H9 (cell line): ENCODE measurements around the gene HSPG2. TPM values are rescaled to one million over a fixed set of nuclear protein-coding genes. Genes with fewer than 3 reads are reported as not detected.

ENCODE experiments used
- DNase-seq: peaks from one replicate; pipeline ENCODE4 v3.0.0-alpha.2; 2017
- H2AFZ ChIP-seq: one replicate; pipeline ENCODE4 v1.6.1; 2013; ENCODE audit warnings: mild to moderate bottlenecking, low read length, control low read depth, moderate library complexity
- H2AK5ac ChIP-seq: 2 replicates; pipeline ENCODE4 v1.6.1; 2013; ENCODE audit warnings: low read length, control low read depth, mixed read lengths; ENCODE audit not compliant: insufficient read length
- H2BK120ac ChIP-seq: one replicate; pipeline ENCODE4 v1.6.1; 2013; ENCODE audit warnings: low read depth, mild to moderate bottlenecking, low read length, control low read depth, inconsistent platforms; ENCODE audit not compliant: poor library complexity, severe bottlenecking
- H2BK12ac ChIP-seq: 2 replicates; pipeline ENCODE4 v1.6.1; 2013; ENCODE audit warnings: low read length, control low read depth, mixed read lengths, low read depth; ENCODE audit not compliant: insufficient read length
- H2BK15ac ChIP-seq: 2 replicates; pipeline ENCODE4 v1.6.1; 2013; ENCODE audit warnings: low read depth, low read length, control low read depth
- H2BK20ac ChIP-seq: one replicate; pipeline ENCODE4 v1.6.1; 2013; ENCODE audit warnings: low read depth, mild to moderate bottlenecking, low read length, control low read depth, inconsistent platforms; ENCODE audit not compliant: poor library complexity, severe bottlenecking
- H2BK5ac ChIP-seq: 2 replicates; pipeline ENCODE4 v1.6.1; 2013; ENCODE audit warnings: low read length, control low read depth, mixed read lengths; ENCODE audit not compliant: insufficient read length
- H3K14ac ChIP-seq: 2 replicates; pipeline ENCODE4 v1.6.1; 2013; ENCODE audit warnings: low read length, control low read depth; ENCODE audit not compliant: insufficient read depth
- H3K18ac ChIP-seq: 2 replicates; pipeline ENCODE4 v1.6.1; 2013; ENCODE audit warnings: low read depth, mild to moderate bottlenecking, mixed read lengths, low read length, control low read depth; ENCODE audit not compliant: insufficient read length
- H3K23ac ChIP-seq: 2 replicates; pipeline ENCODE4 v1.6.1; 2013; ENCODE audit warnings: low read length, control low read depth, mixed read lengths, low read depth; ENCODE audit not compliant: insufficient read length
- H3K23me2 ChIP-seq: 2 replicates; pipeline ENCODE4 v1.6.1; 2013; ENCODE audit warnings: low read depth, mild to moderate bottlenecking, mixed read lengths, low read length, control low read depth; ENCODE audit not compliant: insufficient read length, poor library complexity, severe bottlenecking
- H3K27ac ChIP-seq: 2 replicates; pipeline ENCODE4 v1.5.1; 2013; ENCODE audit warnings: low read length, control low read depth, mixed read lengths, low read depth; ENCODE audit not compliant: insufficient read length
- H3K27me3 ChIP-seq: 2 replicates; pipeline ENCODE4 v1.6.1; 2013; ENCODE audit warnings: low read length, control low read depth, inconsistent platforms; ENCODE audit not compliant: insufficient read depth
- H3K4ac ChIP-seq: 2 replicates; pipeline ENCODE4 v1.6.1; 2013; ENCODE audit warnings: low read depth, mild to moderate bottlenecking, control low read depth, inconsistent platforms, low read length, moderate library complexity
- H3K4me1 ChIP-seq: 2 replicates; pipeline ENCODE4 v1.6.1; 2013; ENCODE audit warnings: low read length, control low read depth, inconsistent platforms; ENCODE audit not compliant: insufficient read depth
- H3K4me2 ChIP-seq: 2 replicates; pipeline ENCODE4 v1.6.1; 2013; ENCODE audit warnings: low read length, control low read depth, mixed read lengths; ENCODE audit not compliant: insufficient read length, insufficient read depth
- H3K56ac ChIP-seq: 2 replicates; pipeline ENCODE4 v1.6.1; 2013; ENCODE audit warnings: low read depth, mild to moderate bottlenecking, mixed read lengths, low read length, control low read depth; ENCODE audit not compliant: insufficient read length
- H3K79me1 ChIP-seq: 2 replicates; pipeline ENCODE4 v1.6.1; 2013; ENCODE audit warnings: low read depth, mild to moderate bottlenecking, moderate library complexity, low read length, control low read depth, inconsistent platforms; ENCODE audit not compliant: insufficient read depth, poor library complexity, severe bottlenecking
- H3K79me2 ChIP-seq: 2 replicates; pipeline ENCODE4 v1.6.1; 2013; ENCODE audit warnings: low read length, control low read depth, inconsistent platforms; ENCODE audit not compliant: insufficient read depth
- H3K9ac ChIP-seq: 2 replicates; pipeline ENCODE4 v1.6.1; 2013; ENCODE audit warnings: low read length, control low read depth, mixed read lengths; ENCODE audit not compliant: insufficient read length; ENCODE audit errors: extremely low read depth
- H3K9me3 ChIP-seq: one replicate; pipeline ENCODE4 v1.6.1; 2013; ENCODE audit warnings: low read depth, low read length, inconsistent platforms; ENCODE audit not compliant: control insufficient read depth
- H3T11ph ChIP-seq: one replicate; pipeline ENCODE4 v1.6.1; 2013; ENCODE audit warnings: mild to moderate bottlenecking, low read length, control low read depth, inconsistent platforms
- H4K20me1 ChIP-seq: one replicate; pipeline ENCODE4 v1.6.1; 2013; ENCODE audit not compliant: control insufficient read depth, insufficient read length, insufficient read depth
- H4K5ac ChIP-seq: 2 replicates; pipeline ENCODE4 v1.6.1; 2013; ENCODE audit warnings: low read depth, mild to moderate bottlenecking, mixed read lengths, low read length, control low read depth; ENCODE audit not compliant: insufficient read length
- H4K8ac ChIP-seq: replicated peaks from 2 replicates; pipeline ENCODE4 v1.6.1; 2013; ENCODE audit warnings: low read length, control low read depth, mixed read lengths, low read depth; ENCODE audit not compliant: insufficient read length
- H4K91ac ChIP-seq: 2 replicates; pipeline ENCODE4 v1.6.1; 2013; ENCODE audit warnings: low read depth, mild to moderate bottlenecking, moderate library complexity, mixed read lengths, low read length, control low read depth; ENCODE audit not compliant: insufficient read length
- H3K27ac Mint-ChIP-seq, 3 experiments: 2 replicates in 2 of 3; 3 replicates in 1 of 3; pipeline ENCODE4 v1.8.0; 2020 to 2021; ENCODE audit warnings: mixed read lengths in 3 of 3, mild to moderate bottlenecking in 1 of 3, moderate library complexity in 1 of 3
- H3K27me3 Mint-ChIP-seq: 2 replicates; pipeline ENCODE4 v1.8.0; 2021; ENCODE audit warnings: low read depth, mild to moderate bottlenecking, moderate library complexity, mixed read lengths
- H3K36me3 Mint-ChIP-seq, 3 experiments: 2 replicates in 2 of 3; 3 replicates in 1 of 3; pipeline ENCODE4 v1.8.0; 2020 to 2021; ENCODE audit warnings: low read depth in 3 of 3, mixed read lengths in 3 of 3; ENCODE audit not compliant: insufficient read depth in 1 of 3
- H3K4me1 Mint-ChIP-seq, 2 experiments: 2 replicates each; pipeline ENCODE4 v1.8.0; 2020; ENCODE audit warnings: mixed read lengths in 2 of 2
- H3K4me3 Mint-ChIP-seq, 2 experiments: 2 replicates in 1 of 2; 3 replicates in 1 of 2; pipeline ENCODE4 v1.8.0; 2020 to 2021; ENCODE audit warnings: mild to moderate bottlenecking in 2 of 2, mixed read lengths in 2 of 2, moderate library complexity in 1 of 2
- H3K9me3 Mint-ChIP-seq, 2 experiments: 2 replicates in 1 of 2; 3 replicates in 1 of 2; pipeline ENCODE4 v1.8.0; 2020; ENCODE audit warnings: mild to moderate bottlenecking in 2 of 2, mixed read lengths in 2 of 2, moderate library complexity in 1 of 2
- WGBS: extraction: QIAGEN DNeasy Blood & Tissue Kit; methylation state at CpG from one replicate; pipeline ENCODE4 v1.1.7; 2013; ENCODE audit warnings: missing lambda C conversion rate, low lambda C conversion rate, mixed read lengths; ENCODE audit not compliant: insufficient read length; ENCODE audit errors: extremely low coverage; 5-methylcytosine and 5-hydroxymethylcytosine counted together
- total RNA-seq: library from RNA; stranded (reverse); gene quantifications from 2 replicates; pipeline ENCODE4 v1.2.1, GENCODE V29; 2021
- TF ChIP-seq, protein P1 (sequence below): fragments of 200-600 bp; sonication (generic); conservative IDR thresholded peaks from 3 replicates; pipeline ENCODE4 v1.8.0; 2021; ENCODE audit warnings: antibody characterized with exemption, mild to moderate bottlenecking

Gene HSPG2
- total RNA-seq, 1 experiment from 2014 or later: 90.0 TPM

DNA sequence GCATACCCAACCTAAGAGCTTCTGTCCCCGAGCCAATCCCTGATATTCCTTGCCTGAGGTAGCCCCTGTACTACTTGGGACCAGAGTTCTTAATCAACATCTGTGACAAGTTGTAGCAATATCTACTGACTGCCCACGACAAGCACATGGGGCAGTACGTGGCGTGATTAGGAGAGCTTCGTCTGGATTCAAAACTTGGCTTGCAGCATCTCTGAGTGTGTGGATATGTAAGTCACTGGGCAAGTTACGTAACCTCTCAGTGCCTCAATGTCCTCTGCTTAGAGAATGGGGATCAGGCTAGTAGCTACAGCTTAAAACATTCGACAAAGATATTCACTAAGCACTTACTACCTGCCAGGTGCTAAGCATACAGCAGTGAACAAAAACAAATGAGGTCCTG is 5.0 kb downstream of the HSPG2 start:
- Histone ChIP-seq H3K9me3 (no peaks in the 10 kb centered on the region), H3K4me1 (peaks cover 7% of the 10 kb centered on the region; the same call in 1 of the 2 replicates), H3K27me3 (no peaks in the 10 kb centered on the region), H3K14ac (no peak overlapping the region), H4K8ac (no peak overlapping the region), H4K91ac (no peak overlapping the region), H3K23ac (no peak overlapping the region), H3K27ac (no peak overlapping the region), H2BK20ac (no peak overlapping the region), H3K23me2 (peaks cover 10% of the 10 kb centered on the region), H2BK12ac (no peak overlapping the region), H3K79me2 (peaks cover 6% of the 10 kb centered on the region; the same call in 1 of the 2 replicates), H3K56ac (no peak overlapping the region), H3K9ac (no peak overlapping the region), H2BK120ac (no peak overlapping the region), H3K4ac (no peak overlapping the region), H2AK5ac (no peak overlapping the region), H3T11ph (no peak overlapping the region), H2BK5ac (no peak overlapping the region), H3K18ac (no peak overlapping the region), H3K4me2 (no peak overlapping the region), H2AFZ (no peak overlapping the region), H4K20me1 (no peaks in the 10 kb centered on the region), H4K5ac (no peak overlapping the region), H3K79me1 (peaks cover 3% of the 10 kb centered on the region), H2BK15ac (no peak overlapping the region)
- TF ChIP-seq, protein P1, sequence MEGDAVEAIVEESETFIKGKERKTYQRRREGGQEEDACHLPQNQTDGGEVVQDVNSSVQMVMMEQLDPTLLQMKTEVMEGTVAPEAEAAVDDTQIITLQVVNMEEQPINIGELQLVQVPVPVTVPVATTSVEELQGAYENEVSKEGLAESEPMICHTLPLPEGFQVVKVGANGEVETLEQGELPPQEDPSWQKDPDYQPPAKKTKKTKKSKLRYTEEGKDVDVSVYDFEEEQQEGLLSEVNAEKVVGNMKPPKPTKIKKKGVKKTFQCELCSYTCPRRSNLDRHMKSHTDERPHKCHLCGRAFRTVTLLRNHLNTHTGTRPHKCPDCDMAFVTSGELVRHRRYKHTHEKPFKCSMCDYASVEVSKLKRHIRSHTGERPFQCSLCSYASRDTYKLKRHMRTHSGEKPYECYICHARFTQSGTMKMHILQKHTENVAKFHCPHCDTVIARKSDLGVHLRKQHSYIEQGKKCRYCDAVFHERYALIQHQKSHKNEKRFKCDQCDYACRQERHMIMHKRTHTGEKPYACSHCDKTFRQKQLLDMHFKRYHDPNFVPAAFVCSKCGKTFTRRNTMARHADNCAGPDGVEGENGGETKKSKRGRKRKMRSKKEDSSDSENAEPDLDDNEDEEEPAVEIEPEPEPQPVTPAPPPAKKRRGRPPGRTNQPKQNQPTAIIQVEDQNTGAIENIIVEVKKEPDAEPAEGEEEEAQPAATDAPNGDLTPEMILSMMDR: no peak
- H3K9me3 Mint-ChIP-seq: no peaks in the 10 kb centered on the region
- no peaks in the 10 kb centered on the region; the same call in 1 of the 2 replicates for H3K27me3 Mint-ChIP-seq
- H3K4me1 Mint-ChIP-seq: peaks cover 41 to 49% of the 10 kb centered on the region in 2 experiments
- peak overlapping the region; percentile 1 to 72 (median 14); a peak in 5 of 7 replicates for H3K27ac Mint-ChIP-seq
- no peak overlapping the region for H3K4me3 Mint-ChIP-seq
- no CpG with 5 or more reads among the region's 7 CpGs for WGBS
- DNase-seq: no peak
- peaks cover 3 to 21% (median 13%) of the 10 kb centered on the region in 3 experiments; a peak in 6 of 7 replicates for H3K36me3 Mint-ChIP-seq
